ENCODE data around the gene FAM25A.
"Not testable (repeated sequence)": the region's sequence is repeated elsewhere in the genome, so short reads cannot be mapped to it uniquely, and the experiment has no call there.

Gene FAM25A

GRCh38 chr10:87009134-87009696, 10.9 kb upstream of the FAM25A start:
- not testable (repeated sequence) for DNase-seq

GRCh38 chr10:87013528-87013927, 6.6 kb upstream of the FAM25A start:
- DNase-seq: not testable (repeated sequence)

- DNase-seq: not testable (repeated sequence)
Measured at GRCh38 chr10:87014986-87015716, 4.9 kb upstream of the FAM25A start.

- DNase-seq: not testable (repeated sequence)
Measured at GRCh38 chr10:87018127-87018526, 2.0 kb upstream of the FAM25A start.

GRCh38 chr10:87019066-87019465, 1.0 kb upstream of the FAM25A start:
- not testable (repeated sequence) for DNase-seq

- DNase-seq: not testable (repeated sequence)
Measured at GRCh38 chr10:87019504-87019903, 590 bp upstream of the FAM25A start.

- not testable (repeated sequence) for DNase-seq
Measured at GRCh38 chr10:87025285-87025958, 5.3 kb downstream of the FAM25A start.

GRCh38 chr10:87026747-87027508, 6.8 kb downstream of the FAM25A start:
- DNase-seq: not testable (repeated sequence)

- not testable (repeated sequence) for DNase-seq
Measured at GRCh38 chr10:87030419-87030818, 10.3 kb downstream of the FAM25A start.

GRCh38 chr10:87030912-87031635, 11.0 kb downstream of the FAM25A start:
- DNase-seq: no peak

- no peak for DNase-seq
Measured at GRCh38 chr10:87036623-87037022, 16.5 kb downstream of the FAM25A start.

- DNase-seq: no peak
Measured at GRCh38 chr10:87038286-87038717, 18.2 kb downstream of the FAM25A start.

- peak in 1 of 51 donors; percentile 12 for DNase-seq
Measured at GRCh38 chr10:87038786-87039185, 18.7 kb downstream of the FAM25A start.

- DNase-seq: not testable (repeated sequence)
Measured at GRCh38 chr10:87043579-87043978, 23.5 kb downstream of the FAM25A start.

- no peak for DNase-seq
Measured at GRCh38 chr10:87045434-87045938, 25.4 kb downstream of the FAM25A start.

GRCh38 chr10:87053111-87053510, 33.0 kb downstream of the FAM25A start:
- DNase-seq: peak in 36 of 51 donors; percentile 3 to 81 (median 42)

GRCh38 chr10:87053577-87054181, 33.6 kb downstream of the FAM25A start:
- peak in 8 of 51 donors; percentile 4 to 63 (median 20) for DNase-seq

GRCh38 chr10:87054373-87055295, 34.5 kb downstream of the FAM25A start:
- peak in 6 of 51 donors; percentile 6 to 53 (median 14) for DNase-seq

- peak in 1 of 51 donors; percentile 9 for DNase-seq
Measured at GRCh38 chr10:87058171-87058570, 38.1 kb downstream of the FAM25A start.
